Breast epithelium (tissue), 3 donors: ENCODE measurements around the gene RAB8A.
"Not testable (repeated sequence)": the region's sequence is repeated elsewhere in the genome, so short reads cannot be mapped to it uniquely, and the experiment has no call there.

ENCODE experiments used
- POLR2A ChIP-seq: fragments of 450-650 bp; IDR thresholded peaks from one replicate; pipeline ENCODE4 v1.6.1; 2016; ENCODE audit warnings: antibody characterized with exemption, mild to moderate bottlenecking, moderate library complexity
- POLR2AphosphoS5 ChIP-seq, 3 donors: sonication (generic); formaldehyde crosslinking; IDR thresholded peaks; one replicate each; pipeline ENCODE4 v1.6.1; 2017; ENCODE audit warnings: antibody characterized with exemption in 3 of 3
- TF ChIP-seq, protein P1 (sequence below), 3 donors: fragments of 450-650 bp; IDR thresholded peaks; one replicate each; pipeline ENCODE4 v1.5.1; 2016 to 2017; ENCODE audit warnings: antibody characterized with exemption in 3 of 3, mild to moderate bottlenecking in 3 of 3, moderate library complexity in 3 of 3

DNA sequence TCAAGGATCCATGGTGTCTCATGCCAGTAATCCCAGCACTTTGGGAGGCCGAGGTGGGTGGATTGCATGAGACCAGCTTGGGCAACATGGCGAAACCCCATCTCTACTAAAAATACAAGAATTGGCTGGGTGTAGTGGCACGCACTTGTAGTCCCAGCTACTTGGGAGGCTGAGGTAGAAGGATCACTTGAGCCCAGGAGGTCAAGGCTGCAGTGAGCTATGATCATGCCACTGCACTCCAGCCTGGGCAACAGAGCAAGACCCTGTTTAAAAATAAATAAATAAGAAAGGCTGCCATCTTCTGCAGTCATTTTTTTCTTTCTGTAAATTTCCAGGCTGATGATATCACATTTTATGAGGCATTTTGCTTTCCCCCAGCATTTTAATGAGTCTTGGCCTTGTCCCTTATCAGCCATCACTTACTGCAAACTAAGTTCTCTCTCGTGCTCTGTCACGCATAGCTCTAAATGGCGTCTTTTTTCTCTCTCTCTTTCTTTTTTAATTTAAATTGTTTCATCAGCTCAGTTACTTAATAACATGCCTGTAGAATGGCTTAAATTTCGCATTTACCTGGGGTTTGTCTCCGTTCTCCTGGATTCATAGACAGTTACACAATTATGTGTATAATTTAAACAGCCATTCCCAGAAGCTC is 12.2 kb upstream of the RAB8A start:
- TF ChIP-seq, protein P1, sequence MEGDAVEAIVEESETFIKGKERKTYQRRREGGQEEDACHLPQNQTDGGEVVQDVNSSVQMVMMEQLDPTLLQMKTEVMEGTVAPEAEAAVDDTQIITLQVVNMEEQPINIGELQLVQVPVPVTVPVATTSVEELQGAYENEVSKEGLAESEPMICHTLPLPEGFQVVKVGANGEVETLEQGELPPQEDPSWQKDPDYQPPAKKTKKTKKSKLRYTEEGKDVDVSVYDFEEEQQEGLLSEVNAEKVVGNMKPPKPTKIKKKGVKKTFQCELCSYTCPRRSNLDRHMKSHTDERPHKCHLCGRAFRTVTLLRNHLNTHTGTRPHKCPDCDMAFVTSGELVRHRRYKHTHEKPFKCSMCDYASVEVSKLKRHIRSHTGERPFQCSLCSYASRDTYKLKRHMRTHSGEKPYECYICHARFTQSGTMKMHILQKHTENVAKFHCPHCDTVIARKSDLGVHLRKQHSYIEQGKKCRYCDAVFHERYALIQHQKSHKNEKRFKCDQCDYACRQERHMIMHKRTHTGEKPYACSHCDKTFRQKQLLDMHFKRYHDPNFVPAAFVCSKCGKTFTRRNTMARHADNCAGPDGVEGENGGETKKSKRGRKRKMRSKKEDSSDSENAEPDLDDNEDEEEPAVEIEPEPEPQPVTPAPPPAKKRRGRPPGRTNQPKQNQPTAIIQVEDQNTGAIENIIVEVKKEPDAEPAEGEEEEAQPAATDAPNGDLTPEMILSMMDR (IDR thresholded peaks at IDR 0.05), result not testable (repeated sequence)
- TF ChIP-seq POLR2AphosphoS5 (IDR thresholded peaks at IDR 0.05); POLR2A: not testable (repeated sequence)
